HepG2 (cell line): ENCODE data around the gene RPL39. TPM values are rescaled to one million over a fixed set of nuclear protein-coding genes. Genes with fewer than 3 reads are reported as not detected.
A peak's percentile ranks its signal among the peaks of the same experiment; 100 is the strongest.

Source experiments
- NR2C2 ChIP-seq: sonication (generic); formaldehyde crosslinking; IDR thresholded peaks from 2 replicates; pipeline ENCODE4 v1.4.0; 2020; ENCODE audit warnings: missing genetic modification reagents, mild to moderate bottlenecking, moderate library complexity, borderline replicate concordance
- TGIF2 ChIP-seq: IDR thresholded peaks from 2 replicates; pipeline ENCODE4 v1.6.1; 2016; ENCODE audit warnings: control low read depth, missing compliant biosample characterization
- polyA plus RNA-seq, 8 experiments: library from polyadenylated mRNA; depleted of rRNA in 3 of 8; stranded (reverse) in 7 of 8; unstranded in 1 of 8; fragments of >200 nt; fragmentation: Illumina TruSeq in 4 of 8; extraction: Trizol in 4 of 8; gene quantifications; 2 replicates each; pipeline versions ENCODE4 v1.2.1 to v1.2.3, GENCODE V29; 2011 to 2016; ENCODE audit warnings: low read depth in 4 of 8, missing spikeins in 1 of 8, mixed read lengths in 1 of 8; ENCODE audit not compliant: insufficient read depth in 1 of 8
- total RNA-seq, 5 experiments: library from RNA; depleted of rRNA; stranded (reverse); fragments of >200 nt; fragmentation: Illumina TruSeq; extraction: Trizol; gene quantifications; 2 replicates each; pipeline ENCODE4 v1.2.3, GENCODE V29; 2016; ENCODE audit warnings: low read depth in 1 of 5
- TF ChIP-seq, protein P1 (sequence below): IDR thresholded peaks from 2 replicates; pipeline ENCODE4 v1.6.1; 2012; ENCODE audit warnings: low read length, improper control_type of control experiment
- TF ChIP-seq, protein P2 (sequence below): IDR thresholded peaks from 2 replicates; pipeline ENCODE4 v1.6.1; 2012; ENCODE audit warnings: low read depth, low read length, improper control_type of control experiment
- TF ChIP-seq, protein P3 (sequence below): sonication (generic); formaldehyde crosslinking; IDR thresholded peaks from 2 replicates; pipeline ENCODE4 v1.4.0; 2020; ENCODE audit warnings: missing genetic modification reagents
- TF ChIP-seq, protein P4 (sequence below), 2 experiments: fragments of 450-650 bp in 1 of 2; sonication (generic) in 1 of 2; formaldehyde crosslinking in 1 of 2; IDR thresholded peaks; 2 replicates each; pipeline versions ENCODE4 v1.6.1 to v1.8.0; 2016 to 2022; ENCODE audit warnings: antibody characterized with exemption in 1 of 2, mild to moderate bottlenecking in 1 of 2, missing genetic modification reagents in 1 of 2
- TF ChIP-seq, protein P5 (sequence below): fragments of 450-650 bp; IDR thresholded peaks from 2 replicates; pipeline ENCODE4 v1.6.1; 2016

RPL39 gene
- total and polyA plus RNA-seq, 2 of the 13 experiments (the other 11 are each of a cell fraction or from before 2014, with no cell fraction given): 2,312 to 3,547 TPM

DNA sequence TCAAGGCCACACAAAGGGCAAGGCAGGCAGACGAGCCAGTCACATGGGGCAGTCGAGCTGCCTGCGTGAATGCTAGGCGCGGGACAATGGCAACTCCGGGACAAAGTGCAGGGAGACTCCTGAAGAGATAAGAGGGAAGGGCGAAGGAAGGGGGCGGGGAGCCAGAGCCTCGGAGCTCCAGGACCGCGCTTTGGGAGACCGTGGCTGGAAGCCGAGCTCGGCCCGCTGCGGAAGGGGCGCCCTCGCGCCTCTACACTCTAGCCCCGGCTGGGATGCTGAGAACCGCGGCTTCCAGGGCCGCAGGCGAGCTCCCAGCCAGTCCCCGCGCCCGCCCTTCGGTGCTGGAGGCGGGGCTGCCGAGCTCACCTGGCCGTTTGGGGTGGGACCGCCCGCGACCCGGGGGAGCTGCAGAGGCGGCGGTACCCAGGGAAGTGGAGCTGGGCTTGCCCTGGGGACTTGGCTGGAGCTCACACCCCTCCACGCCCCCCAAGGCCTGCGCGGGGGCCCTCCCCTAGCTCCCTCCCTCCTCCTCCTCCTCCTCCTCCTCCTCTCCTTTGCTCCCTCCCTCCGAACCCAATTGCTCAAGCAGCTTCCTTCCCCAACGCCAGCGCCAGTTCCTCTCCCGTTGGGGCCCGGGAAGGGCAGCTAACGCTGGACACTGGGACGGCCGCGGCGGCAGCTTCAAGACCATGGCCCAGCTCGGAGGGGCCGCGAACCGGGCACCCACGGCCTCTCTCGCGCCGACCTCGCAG lies 33.3 kb downstream of the RPL39 start, which contains the start of gene SOWAHD (continued):
- TF ChIP-seq, protein P1, sequence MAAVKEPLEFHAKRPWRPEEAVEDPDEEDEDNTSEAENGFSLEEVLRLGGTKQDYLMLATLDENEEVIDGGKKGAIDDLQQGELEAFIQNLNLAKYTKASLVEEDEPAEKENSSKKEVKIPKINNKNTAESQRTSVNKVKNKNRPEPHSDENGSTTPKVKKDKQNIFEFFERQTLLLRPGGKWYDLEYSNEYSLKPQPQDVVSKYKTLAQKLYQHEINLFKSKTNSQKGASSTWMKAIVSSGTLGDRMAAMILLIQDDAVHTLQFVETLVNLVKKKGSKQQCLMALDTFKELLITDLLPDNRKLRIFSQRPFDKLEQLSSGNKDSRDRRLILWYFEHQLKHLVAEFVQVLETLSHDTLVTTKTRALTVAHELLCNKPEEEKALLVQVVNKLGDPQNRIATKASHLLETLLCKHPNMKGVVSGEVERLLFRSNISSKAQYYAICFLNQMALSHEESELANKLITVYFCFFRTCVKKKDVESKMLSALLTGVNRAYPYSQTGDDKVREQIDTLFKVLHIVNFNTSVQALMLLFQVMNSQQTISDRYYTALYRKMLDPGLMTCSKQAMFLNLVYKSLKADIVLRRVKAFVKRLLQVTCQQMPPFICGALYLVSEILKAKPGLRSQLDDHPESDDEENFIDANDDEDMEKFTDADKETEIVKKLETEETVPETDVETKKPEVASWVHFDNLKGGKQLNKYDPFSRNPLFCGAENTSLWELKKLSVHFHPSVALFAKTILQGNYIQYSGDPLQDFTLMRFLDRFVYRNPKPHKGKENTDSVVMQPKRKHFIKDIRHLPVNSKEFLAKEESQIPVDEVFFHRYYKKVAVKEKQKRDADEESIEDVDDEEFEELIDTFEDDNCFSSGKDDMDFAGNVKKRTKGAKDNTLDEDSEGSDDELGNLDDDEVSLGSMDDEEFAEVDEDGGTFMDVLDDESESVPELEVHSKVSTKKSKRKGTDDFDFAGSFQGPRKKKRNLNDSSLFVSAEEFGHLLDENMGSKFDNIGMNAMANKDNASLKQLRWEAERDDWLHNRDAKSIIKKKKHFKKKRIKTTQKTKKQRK: no peak
- TF ChIP-seq, protein P2, sequence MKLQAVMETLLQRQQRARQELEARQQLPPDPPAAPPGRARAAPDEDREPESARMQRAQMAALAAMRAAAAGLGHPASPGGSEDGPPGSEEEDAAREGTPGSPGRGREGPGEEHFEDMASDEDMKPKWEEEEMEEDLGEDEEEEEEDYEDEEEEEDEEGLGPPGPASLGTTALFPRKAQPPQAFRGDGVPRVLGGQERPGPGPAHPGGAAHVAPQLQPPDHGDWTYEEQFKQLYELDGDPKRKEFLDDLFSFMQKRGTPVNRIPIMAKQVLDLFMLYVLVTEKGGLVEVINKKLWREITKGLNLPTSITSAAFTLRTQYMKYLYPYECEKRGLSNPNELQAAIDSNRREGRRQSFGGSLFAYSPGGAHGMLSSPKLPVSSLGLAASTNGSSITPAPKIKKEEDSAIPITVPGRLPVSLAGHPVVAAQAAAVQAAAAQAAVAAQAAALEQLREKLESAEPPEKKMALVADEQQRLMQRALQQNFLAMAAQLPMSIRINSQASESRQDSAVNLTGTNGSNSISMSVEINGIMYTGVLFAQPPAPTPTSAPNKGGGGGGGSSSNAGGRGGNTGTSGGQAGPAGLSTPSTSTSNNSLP: no peak
- TF ChIP-seq, protein P3, sequence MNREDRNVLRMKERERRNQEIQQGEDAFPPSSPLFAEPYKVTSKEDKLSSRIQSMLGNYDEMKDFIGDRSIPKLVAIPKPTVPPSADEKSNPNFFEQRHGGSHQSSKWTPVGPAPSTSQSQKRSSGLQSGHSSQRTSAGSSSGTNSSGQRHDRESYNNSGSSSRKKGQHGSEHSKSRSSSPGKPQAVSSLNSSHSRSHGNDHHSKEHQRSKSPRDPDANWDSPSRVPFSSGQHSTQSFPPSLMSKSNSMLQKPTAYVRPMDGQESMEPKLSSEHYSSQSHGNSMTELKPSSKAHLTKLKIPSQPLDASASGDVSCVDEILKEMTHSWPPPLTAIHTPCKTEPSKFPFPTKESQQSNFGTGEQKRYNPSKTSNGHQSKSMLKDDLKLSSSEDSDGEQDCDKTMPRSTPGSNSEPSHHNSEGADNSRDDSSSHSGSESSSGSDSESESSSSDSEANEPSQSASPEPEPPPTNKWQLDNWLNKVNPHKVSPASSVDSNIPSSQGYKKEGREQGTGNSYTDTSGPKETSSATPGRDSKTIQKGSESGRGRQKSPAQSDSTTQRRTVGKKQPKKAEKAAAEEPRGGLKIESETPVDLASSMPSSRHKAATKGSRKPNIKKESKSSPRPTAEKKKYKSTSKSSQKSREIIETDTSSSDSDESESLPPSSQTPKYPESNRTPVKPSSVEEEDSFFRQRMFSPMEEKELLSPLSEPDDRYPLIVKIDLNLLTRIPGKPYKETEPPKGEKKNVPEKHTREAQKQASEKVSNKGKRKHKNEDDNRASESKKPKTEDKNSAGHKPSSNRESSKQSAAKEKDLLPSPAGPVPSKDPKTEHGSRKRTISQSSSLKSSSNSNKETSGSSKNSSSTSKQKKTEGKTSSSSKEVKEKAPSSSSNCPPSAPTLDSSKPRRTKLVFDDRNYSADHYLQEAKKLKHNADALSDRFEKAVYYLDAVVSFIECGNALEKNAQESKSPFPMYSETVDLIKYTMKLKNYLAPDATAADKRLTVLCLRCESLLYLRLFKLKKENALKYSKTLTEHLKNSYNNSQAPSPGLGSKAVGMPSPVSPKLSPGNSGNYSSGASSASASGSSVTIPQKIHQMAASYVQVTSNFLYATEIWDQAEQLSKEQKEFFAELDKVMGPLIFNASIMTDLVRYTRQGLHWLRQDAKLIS (CRISPR knock-in tag): no peak
- TF ChIP-seq, protein P4, sequence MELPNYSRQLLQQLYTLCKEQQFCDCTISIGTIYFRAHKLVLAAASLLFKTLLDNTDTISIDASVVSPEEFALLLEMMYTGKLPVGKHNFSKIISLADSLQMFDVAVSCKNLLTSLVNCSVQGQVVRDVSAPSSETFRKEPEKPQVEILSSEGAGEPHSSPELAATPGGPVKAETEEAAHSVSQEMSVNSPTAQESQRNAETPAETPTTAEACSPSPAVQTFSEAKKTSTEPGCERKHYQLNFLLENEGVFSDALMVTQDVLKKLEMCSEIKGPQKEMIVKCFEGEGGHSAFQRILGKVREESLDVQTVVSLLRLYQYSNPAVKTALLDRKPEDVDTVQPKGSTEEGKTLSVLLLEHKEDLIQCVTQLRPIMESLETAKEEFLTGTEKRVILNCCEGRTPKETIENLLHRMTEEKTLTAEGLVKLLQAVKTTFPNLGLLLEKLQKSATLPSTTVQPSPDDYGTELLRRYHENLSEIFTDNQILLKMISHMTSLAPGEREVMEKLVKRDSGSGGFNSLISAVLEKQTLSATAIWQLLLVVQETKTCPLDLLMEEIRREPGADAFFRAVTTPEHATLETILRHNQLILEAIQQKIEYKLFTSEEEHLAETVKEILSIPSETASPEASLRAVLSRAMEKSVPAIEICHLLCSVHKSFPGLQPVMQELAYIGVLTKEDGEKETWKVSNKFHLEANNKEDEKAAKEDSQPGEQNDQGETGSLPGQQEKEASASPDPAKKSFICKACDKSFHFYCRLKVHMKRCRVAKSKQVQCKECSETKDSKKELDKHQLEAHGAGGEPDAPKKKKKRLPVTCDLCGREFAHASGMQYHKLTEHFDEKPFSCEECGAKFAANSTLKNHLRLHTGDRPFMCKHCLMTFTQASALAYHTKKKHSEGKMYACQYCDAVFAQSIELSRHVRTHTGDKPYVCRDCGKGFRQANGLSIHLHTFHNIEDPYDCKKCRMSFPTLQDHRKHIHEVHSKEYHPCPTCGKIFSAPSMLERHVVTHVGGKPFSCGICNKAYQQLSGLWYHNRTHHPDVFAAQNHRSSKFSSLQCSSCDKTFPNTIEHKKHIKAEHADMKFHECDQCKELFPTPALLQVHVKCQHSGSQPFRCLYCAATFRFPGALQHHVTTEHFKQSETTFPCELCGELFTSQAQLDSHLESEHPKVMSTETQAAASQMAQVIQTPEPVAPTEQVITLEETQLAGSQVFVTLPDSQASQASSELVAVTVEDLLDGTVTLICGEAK (IDR thresholded peaks at IDR 0.05): no peak
- TF ChIP-seq, protein P4 (CRISPR knock-in tag; IDR thresholded peaks at IDR 0.05): peak; percentile 29; the same call in 1 of the 2 replicates
- peak; percentile 74 for TF ChIP-seq NR2C2
- TF ChIP-seq TGIF2 (CRISPR knock-in tag): no peak
- TF ChIP-seq, protein P5, sequence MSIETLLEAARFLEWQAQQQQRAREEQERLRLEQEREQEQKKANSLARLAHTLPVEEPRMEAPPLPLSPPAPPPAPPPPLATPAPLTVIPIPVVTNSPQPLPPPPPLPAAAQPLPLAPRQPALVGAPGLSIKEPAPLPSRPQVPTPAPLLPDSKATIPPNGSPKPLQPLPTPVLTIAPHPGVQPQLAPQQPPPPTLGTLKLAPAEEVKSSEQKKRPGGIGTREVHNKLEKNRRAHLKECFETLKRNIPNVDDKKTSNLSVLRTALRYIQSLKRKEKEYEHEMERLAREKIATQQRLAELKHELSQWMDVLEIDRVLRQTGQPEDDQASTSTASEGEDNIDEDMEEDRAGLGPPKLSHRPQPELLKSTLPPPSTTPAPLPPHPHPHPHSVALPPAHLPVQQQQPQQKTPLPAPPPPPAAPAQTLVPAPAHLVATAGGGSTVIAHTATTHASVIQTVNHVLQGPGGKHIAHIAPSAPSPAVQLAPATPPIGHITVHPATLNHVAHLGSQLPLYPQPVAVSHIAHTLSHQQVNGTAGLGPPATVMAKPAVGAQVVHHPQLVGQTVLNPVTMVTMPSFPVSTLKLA: no peak
